Limb (tissue), 2 donors: ENCODE data around the gene MARF1.
"Not testable (repeated sequence)": the region's sequence is repeated elsewhere in the genome, so short reads cannot be mapped to it uniquely, and the experiment has no call there.

ENCODE experiments used
- DNase-seq, 2 donors: peaks; one replicate each; pipeline ENCODE4 v3.0.0-alpha.2; 2016; ENCODE audit errors: extremely low spot score in 2 of 2

Gene MARF1

GRCh38 chr16:15573896-15574613 lies 68.9 kb downstream of the MARF1 start:
- not testable (repeated sequence) for DNase-seq

- no peak for DNase-seq
These were observed 69.6 kb downstream of the MARF1 start for GRCh38 chr16:15573274-15573895.

GRCh38 chr16:15572329-15573001 lies 70.5 kb downstream of the MARF1 start:
- DNase-seq = no peak

GRCh38 chr16:15571557-15571956 lies 71.4 kb downstream of the MARF1 start:
- no peak for DNase-seq

- DNase-seq = not testable (repeated sequence)
These were observed 72.3 kb downstream of the MARF1 start for GRCh38 chr16:15570666-15571065.

GRCh38 chr16:15567823-15568222 lies 75.1 kb downstream of the MARF1 start:
- no peak for DNase-seq

- no peak for DNase-seq
These were observed 76.9 kb downstream of the MARF1 start for GRCh38 chr16:15566095-15566494.

- DNase-seq = no peak
These were observed 78.2 kb downstream of the MARF1 start for GRCh38 chr16:15564604-15565339.

GRCh38 chr16:15559176-15559575 lies 83.8 kb downstream of the MARF1 start:
- no peak for DNase-seq

- no peak for DNase-seq
These were observed 85.7 kb downstream of the MARF1 start for GRCh38 chr16:15557258-15557657.

- no peak for DNase-seq
These were observed 86.8 kb downstream of the MARF1 start for GRCh38 chr16:15556130-15556529.

- DNase-seq = no peak
These were observed 89.5 kb downstream of the MARF1 start for GRCh38 chr16:15553313-15554088.

- DNase-seq = no peak
These were observed 90.4 kb downstream of the MARF1 start for GRCh38 chr16:15552507-15552906.

- no peak for DNase-seq
These were observed 94.5 kb downstream of the MARF1 start for GRCh38 chr16:15548482-15548891.

GRCh38 chr16:15547768-15548096 lies 95.2 kb downstream of the MARF1 start:
- no peak for DNase-seq

GRCh38 chr16:15547072-15547767 lies 95.7 kb downstream of the MARF1 start:
- not testable (repeated sequence) for DNase-seq

- no peak for DNase-seq
These were observed 97.4 kb downstream of the MARF1 start for GRCh38 chr16:15545544-15545943.

GRCh38 chr16:15544405-15544804 lies 98.5 kb downstream of the MARF1 start:
- DNase-seq = no peak
